ENCODE measurements around the gene TM7SF2.

GRCh38 chr11:65071907-65072630 is 39.6 kb upstream of the TM7SF2 start:
- no peak for TF ChIP-seq CTCF (IDR thresholded peaks at IDR 0.05)
- TF ChIP-seq POLR2A (IDR thresholded peaks at IDR 0.05) = no peak

Data from right lobe of liver (tissue), 4 donors.